Measurements from ENCODE around the gene ZNF776.
"Not testable (repeated sequence)": the region's sequence is repeated elsewhere in the genome, so short reads cannot be mapped to it uniquely, and the experiment has no call there.

The ZNF776 gene

DNA sequence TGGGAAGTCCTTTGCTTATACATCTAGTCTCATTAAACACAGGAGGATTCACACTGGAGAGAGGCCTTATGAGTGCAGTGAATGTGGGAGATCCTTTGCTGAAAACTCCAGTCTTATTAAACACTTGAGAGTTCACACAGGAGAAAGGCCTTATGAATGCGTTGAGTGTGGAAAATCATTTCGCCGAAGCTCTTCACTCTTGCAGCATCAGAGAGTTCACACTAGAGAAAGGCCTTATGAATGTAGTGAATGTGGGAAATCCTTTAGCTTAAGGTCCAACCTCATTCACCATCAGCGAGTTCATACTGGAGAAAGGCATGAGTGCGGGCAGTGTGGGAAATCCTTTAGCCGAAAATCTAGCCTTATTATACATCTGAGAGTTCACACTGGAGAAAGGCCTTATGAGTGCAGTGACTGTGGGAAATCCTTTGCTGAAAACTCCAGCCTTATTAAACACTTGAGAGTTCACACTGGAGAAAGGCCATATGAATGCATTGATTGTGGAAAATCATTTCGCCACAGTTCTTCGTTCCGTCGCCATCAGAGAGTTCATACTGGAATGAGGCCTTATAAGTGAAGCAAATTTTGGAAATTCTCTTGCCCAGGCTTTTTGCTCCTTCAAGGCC, 32.7 kb downstream of the ZNF776 start:
- no peak for DNase-seq

GRCh38 chr19:57786286-57786685, 39.7 kb downstream of the ZNF776 start:
- no peak for DNase-seq

GRCh38 chr19:57786906-57787305, 40.3 kb downstream of the ZNF776 start:
- no peak for DNase-seq

GRCh38 chr19:57788114-57788692, 41.6 kb downstream of the ZNF776 start:
- no peak for DNase-seq

DNA sequence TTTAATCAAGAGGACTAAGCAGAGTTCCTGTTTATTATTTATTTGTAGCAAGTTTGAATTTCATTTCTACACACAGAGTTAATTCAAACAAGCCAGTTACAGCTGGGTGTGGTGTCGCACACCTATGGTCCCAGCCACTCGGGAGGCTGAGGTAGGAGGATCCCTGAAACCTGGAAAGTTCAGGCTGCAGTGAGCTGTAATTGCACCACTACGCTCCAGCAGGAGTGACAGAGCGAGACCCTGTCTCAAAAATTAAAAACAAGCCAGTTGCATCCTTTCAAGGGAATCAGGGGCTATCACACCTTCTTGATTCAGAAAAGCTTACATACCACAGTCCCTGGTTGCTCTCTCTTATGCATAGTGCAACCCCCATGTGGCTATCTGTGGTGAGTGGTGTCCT, 42.7 kb downstream of the ZNF776 start:
- DNase-seq, result no peak

DNA sequence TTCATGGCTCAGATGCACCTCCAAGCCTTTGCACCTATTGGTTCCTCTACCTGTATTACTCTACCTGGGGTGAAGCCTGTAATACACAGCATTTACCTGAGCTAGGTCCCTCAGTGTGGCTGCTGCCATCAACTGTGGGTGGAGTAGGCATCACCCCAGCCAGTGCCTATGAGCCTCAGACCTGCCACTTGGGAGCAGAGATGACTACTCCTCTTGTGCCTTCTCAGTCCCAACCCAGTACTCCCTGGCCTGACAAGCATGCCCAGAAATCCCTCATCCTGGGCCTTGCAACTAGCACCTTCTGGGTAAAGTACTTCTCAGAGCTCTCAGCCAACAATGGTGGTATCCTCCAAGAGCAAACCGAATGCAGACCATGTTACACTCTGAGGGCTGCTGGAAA, 50.0 kb downstream of the ZNF776 start:
- DNase-seq, result not testable (repeated sequence)

DNA sequence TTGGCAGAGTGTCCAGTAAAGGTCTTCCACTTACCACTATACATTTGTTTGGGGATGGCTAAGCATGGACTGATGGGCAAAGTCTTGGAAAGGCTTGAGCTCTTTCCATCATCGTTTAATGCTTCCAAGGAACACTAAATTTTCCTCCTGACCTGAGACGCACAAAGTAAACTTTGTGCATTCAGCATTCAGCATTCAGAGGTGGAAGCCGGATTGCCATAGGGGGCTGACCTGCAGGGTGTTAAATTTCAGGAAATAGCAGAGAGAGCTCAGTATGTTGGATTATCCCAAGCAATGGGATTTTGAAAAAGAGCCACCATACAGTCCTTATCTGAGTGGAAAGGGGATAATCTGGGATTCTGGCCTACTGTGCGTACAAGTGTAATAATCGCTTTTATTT, 54.1 kb downstream of the ZNF776 start:
- no peak for DNase-seq

GRCh38 chr19:57802269-57802668, 55.7 kb downstream of the ZNF776 start:
- DNase-seq, result no peak

GRCh38 chr19:57803265-57803593, 56.6 kb downstream of the ZNF776 start:
- no peak for DNase-seq

DNA sequence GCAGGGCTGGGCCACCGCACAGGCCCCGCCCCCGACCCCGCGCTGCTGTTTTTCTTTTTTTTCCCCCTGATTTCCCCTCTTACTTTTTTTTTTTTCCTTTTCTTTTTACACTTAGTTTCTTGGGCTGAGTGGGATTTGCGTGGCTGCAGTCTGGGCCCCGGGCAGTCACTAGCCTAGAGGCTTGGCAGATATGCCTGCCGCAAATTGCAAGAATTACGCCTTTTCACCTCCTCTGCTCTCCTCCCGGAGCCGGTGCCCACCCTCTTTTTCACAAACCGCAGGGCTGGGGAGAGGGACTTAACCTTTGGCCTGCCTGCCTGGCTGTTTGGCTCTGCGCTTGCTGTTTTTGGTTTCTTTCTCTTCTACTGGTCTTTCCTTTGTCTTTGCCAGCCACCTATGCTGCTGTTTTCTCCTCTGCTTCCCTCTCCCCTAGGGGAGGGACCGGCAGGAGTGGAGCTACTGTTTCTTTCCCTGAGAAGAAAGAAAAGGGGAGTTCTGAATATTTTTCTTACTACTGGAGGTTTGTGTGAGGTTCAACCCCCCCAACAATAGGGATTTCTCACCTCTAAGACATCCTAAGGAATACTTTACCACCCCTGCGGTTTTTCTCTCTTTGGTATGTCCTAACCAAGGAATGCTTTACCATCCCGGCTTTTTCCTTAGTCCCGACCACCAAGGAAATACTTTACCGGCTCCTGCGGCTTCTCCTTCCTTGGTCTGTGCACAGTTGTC, 57.1 kb downstream of the ZNF776 start:
- DNase-seq, result no peak

DNA sequence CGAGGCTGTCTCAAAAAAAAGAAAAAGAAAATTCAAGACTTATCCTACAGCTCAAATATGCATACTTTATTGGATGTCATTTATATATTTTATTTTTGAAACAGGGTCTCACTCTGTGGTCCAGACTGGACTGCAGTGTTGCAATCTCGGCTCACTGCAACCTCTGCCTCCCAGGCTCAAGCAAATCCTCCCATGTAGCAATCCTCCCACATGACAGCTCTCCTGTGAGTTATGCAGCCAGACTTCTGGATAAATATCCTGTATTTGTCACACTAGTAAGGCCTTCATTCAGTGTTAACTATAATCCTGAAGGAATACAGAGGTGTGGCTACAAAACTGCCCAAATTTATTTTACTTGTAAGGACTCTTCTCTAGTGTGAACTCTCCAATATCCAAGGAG, 60.9 kb downstream of the ZNF776 start:
- DNase-seq, result no peak
